22Rv1 (cell line): ENCODE results near the gene NBPF3.

ENCODE experiments used
- CTCF ChIP-seq: fragments of 450-650 bp; IDR thresholded peaks from 2 replicates; pipeline ENCODE4 v1.5.1; 2017; ENCODE audit warnings: mild to moderate bottlenecking
- ZFX ChIP-seq: fragments of 450-650 bp; IDR thresholded peaks from 2 replicates; pipeline ENCODE4 v1.6.1; 2017; ENCODE audit warnings: antibody characterized with exemption, borderline replicate concordance

GRCh38 chr1:21496063-21496462 lies 56.1 kb downstream of the NBPF3 start:
- TF ChIP-seq CTCF = no peak
- TF ChIP-seq ZFX = no peak
